Lower lobe of right lung (tissue), 2 donors: ENCODE measurements around the gene COL4A1. TPM values are rescaled to one million over a fixed set of nuclear protein-coding genes. Genes with fewer than 3 reads are reported as not detected.

Experiments
- ATAC-seq, 2 donors: fragments of 200-7000 bp; cut with Tn5 transposase; one replicate each; pipeline ENCODE4 v1.9.1; 2020 to 2022; ENCODE audit warnings: mild to moderate bottlenecking in 2 of 2, moderate library complexity in 2 of 2
- DNase-seq: peaks from one replicate; pipeline ENCODE4 v3.0.0-alpha.2; 2020
- H3K27ac ChIP-seq: fragments of 200-600 bp; one replicate; pipeline ENCODE4 v1.8.0; 2022
- H3K27me3 ChIP-seq: fragments of 200-600 bp; one replicate; pipeline ENCODE4 v1.8.0; 2022; ENCODE audit warnings: low read depth
- H3K36me3 ChIP-seq: fragments of 200-600 bp; one replicate; pipeline ENCODE4 v1.8.0; 2022; ENCODE audit warnings: mild to moderate bottlenecking
- H3K4me1 ChIP-seq: fragments of 200-600 bp; one replicate; pipeline ENCODE4 v1.8.0; 2022
- H3K4me3 ChIP-seq: fragments of 200-600 bp; one replicate; pipeline ENCODE4 v1.8.0; 2022; ENCODE audit warnings: mild to moderate bottlenecking
- H3K9me3 ChIP-seq: fragments of 200-600 bp; one replicate; pipeline ENCODE4 v1.8.0; 2022
- CTCF ChIP-seq: fragments of 200-600 bp; IDR thresholded peaks from one replicate; pipeline ENCODE4 v1.8.0; 2022; ENCODE audit warnings: antibody characterized with exemption, mild to moderate bottlenecking
- intact Hi-C: fragments of 100-400 bp; cut with DNase I; formaldehyde crosslinking; loops from one replicate; pipeline ENCODE4 v1.11.0; 2022
- total RNA-seq: library from RNA; stranded (reverse); fragmentation: NEBNext Ultra II Directional; extraction: Animal tissue kit (Norgen Biotek cat#: 25700); gene quantifications from one replicate; pipeline ENCODE4 v1.2.1, GENCODE V29; 2021
- donor health status: DM: no; HTN: yes; CAD: no; lungs with severe emphysema.

COL4A1 gene
- total RNA-seq, 1 donor from 2014 or later: 161 TPM

DNA sequence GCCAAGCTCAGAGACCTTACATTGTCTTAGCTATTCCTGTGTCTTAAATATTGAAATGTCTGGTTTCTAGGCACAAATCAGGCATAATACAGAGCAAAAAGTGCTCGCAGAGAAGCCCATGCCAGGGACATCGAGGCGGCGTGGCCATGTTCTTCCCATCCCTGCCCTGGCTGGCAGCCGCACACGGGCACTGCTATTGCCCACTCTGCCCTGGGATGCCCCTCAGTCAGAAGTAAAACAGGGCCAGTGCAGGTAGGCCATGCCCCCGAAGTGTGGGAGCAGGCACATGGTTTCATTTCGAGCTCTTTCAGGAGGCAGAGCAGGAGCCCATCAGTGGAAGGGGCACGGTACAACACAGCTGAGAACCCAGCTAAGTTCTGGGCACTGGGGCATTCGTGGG lies 113.5 kb downstream of the COL4A1 start:
- intact Hi-C loops: no loop called here

GRCh38 chr13:110192472-110192871 lies 114.5 kb downstream of the COL4A1 start:
- no peaks in the 10 kb centered on the region for H3K27me3 ChIP-seq
- intact Hi-C loops: no loop called here
- ATAC-seq (no peak), DNase-seq (no peak)
- H3K36me3 ChIP-seq: peaks cover 66% of the 10 kb centered on the region
- peaks cover 5% of the 10 kb centered on the region for H3K4me1 ChIP-seq
- no peak overlapping the region for H3K27ac ChIP-seq
- TF ChIP-seq CTCF: no peak
- no peak overlapping the region for H3K4me3 ChIP-seq
- no peaks in the 10 kb centered on the region for H3K9me3 ChIP-seq

More for the DNA sequence above, 113.5 kb downstream of the COL4A1 start:
- no peak overlapping the region for H3K4me3 ChIP-seq
- H3K27me3 ChIP-seq: no peaks in the 10 kb centered on the region
- H3K27ac ChIP-seq: no peak overlapping the region
- DNase-seq: no peak
- H3K9me3 ChIP-seq: no peaks in the 10 kb centered on the region
- peaks cover 71% of the 10 kb centered on the region for H3K36me3 ChIP-seq
- no peak for ATAC-seq
- no peak for TF ChIP-seq CTCF
- no peaks in the 10 kb centered on the region for H3K4me1 ChIP-seq

DNA sequence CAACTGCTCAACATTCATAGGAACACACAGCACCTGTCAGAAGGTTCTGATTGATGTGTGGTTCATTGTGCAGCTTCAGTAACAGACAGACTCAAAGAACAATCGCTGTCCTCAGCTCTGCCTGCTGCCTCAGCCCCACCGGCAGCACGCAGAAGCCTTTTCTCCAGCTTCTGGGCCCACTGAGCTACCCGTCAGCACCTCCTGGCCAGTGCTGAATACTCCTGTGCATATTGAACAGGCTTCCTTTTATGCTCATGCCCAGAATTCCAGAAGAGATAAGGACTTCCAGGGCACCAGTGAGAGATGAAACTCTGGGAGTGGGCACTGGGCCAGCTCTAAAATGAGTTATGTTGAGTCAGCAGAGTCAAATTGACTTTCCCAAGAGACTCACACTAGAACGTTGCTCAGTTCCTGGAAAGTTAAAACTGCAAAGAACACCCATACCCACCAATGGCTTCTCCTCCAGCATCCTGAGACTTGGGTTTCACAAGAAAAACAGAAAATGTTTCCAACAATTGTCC lies 119.3 kb downstream of the COL4A1 start:
- no peak for TF ChIP-seq CTCF
- Histone ChIP-seq H3K9me3 (no peaks in the 10 kb centered on the region), H3K36me3 (peaks cover 75% of the 10 kb centered on the region), H3K4me1 (peaks cover 5% of the 10 kb centered on the region), H3K27me3 (no peaks in the 10 kb centered on the region), H3K27ac (no peak overlapping the region), H3K4me3 (no peak overlapping the region)
- intact Hi-C loops: no loop called here
- no peak for DNase-seq
- ATAC-seq: no peak

DNA sequence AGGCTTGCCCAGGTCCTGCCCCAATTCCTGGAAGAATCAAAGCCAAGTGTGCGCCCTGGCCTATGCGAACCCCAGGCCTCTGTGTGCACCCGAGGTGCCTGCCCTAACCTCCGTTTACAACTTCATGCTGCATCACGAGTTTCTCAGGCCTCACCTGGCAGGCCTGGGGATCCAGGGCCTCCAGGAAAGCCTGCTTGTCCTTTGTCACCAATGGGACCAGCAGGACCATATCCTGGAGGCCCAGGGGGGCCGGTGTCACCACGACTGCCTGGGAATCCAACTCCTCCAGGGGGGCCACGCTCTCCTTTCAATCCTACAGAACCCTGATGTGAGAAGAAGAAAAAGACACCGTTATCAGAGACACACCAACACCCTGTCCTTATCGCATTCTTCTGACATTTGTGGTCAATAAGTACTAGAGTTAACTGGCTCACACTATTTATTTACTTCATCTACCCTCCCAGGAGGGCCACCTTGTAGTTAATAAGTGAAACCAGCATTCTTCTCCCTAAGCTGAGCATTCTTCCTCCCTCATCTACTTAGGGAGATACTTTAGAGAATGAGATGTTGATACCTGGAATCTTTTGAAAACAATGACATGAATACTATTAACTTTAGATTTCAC lies 120.6 kb downstream of the COL4A1 start:
- Histone ChIP-seq H3K27ac (no peak overlapping the region), H3K9me3 (no peaks in the 10 kb centered on the region), H3K36me3 (peaks cover 75% of the 10 kb centered on the region)

GRCh38 chr13:110185696-110186095 lies 121.3 kb downstream of the COL4A1 start:
- ATAC-seq: no peak
- H3K4me1 ChIP-seq: peaks cover 5% of the 10 kb centered on the region
- intact Hi-C loops: no loop called here
- H3K27ac ChIP-seq: no peak overlapping the region
- TF ChIP-seq CTCF: no peak
- no peak overlapping the region for H3K4me3 ChIP-seq
- DNase-seq: no peak
- no peaks in the 10 kb centered on the region for H3K9me3 ChIP-seq
- peaks cover 75% of the 10 kb centered on the region for H3K36me3 ChIP-seq
- H3K27me3 ChIP-seq: no peaks in the 10 kb centered on the region

More for the DNA sequence above, 120.6 kb downstream of the COL4A1 start:
- DNase-seq (no peak), ATAC-seq (peak; percentile 42 to 44)
- intact Hi-C loops: no loop called here
- Histone ChIP-seq H3K4me1 (peaks cover 5% of the 10 kb centered on the region), H3K4me3 (no peak overlapping the region), H3K27me3 (no peaks in the 10 kb centered on the region)
- TF ChIP-seq CTCF: no peak
